ENCODE data around the gene POLD4.

DNA sequence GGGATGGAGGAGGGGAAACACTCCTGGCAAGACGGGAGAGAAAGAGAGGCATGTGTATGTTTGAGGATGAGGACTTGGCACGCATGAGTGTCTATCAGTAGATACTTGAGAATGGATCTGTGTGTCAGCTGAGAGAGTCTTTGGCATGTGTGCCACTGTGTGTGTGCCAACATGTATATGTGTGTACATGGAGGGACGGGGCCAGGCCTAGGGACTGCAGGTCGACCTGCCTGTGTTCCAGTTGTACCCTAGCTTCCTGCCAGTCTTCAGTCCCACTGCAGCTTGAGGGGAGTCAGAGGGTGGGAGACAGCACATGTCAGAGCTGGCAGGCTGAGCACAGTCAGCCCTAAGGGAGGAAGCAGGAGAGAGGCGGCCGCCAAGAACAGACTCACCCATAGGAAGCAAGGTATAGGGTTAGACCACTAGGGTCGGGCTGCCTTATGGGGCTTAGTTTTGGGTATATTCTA lies 14.4 kb upstream of the POLD4 start:
- TF ChIP-seq CTCF (IDR thresholded peaks at IDR 0.05; ENCODE audit: extremely low read depth in 1 of 2, insufficient read depth in 1 of 2, low read depth in 1 of 2, low read length in 2 of 2) (no peak), EZH2 (IDR thresholded peaks at IDR 0.05; ENCODE audit: borderline replicate concordance, low read depth, low read length, severe bottlenecking) (no peak), POLR2AphosphoS5 (IDR thresholded peaks at IDR 0.05; ENCODE audit: insufficient read depth, low read depth, low read length) (no peak)
